ENCODE results near the gene VARS2. TPM values are rescaled to one million over a fixed set of nuclear protein-coding genes. Genes with fewer than 3 reads are reported as not detected.

VARS2 gene
- total and polyA plus RNA-seq, 2 donors from 2014 or later, result 30.4 to 34.5 TPM

DNA sequence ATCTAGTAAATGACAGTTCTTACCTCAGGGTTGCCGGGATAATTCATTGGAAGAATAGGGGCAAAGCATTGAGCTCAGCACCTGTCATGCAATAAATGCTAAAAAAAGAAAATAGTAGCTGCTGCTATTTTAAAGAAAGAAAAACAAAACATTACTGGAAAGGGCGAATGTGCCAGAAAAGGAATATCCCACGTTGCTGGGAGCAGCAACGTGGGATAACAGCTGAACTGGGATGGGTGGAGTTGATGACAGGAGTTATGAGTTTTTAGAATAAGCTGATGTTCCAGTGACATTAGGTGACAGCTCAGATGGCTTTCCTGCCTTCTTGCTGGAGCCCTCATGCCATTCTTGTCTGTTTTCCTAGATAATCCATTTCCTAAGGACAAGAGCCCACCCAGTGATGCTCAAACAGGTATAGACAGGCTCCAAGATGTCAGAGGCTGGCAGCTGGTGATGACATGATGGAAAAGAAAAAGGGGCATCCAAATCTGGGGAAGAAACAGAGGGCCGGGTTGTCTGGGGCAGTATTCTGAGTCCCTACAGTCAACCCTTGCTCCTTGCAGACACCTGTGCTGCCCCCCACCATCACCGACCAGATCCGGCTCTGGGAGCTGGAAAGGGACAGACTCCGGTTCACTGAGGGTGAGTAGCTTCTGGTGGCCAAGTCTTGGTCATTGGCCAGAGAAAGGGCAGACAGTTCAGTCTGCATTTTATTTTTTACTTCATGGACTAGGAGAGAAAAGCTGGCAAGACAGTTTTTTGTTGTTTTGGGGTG lies 1.1 kb upstream of the VARS2 start:
- Histone ChIP-seq H3K27me3 (ENCODE audit: control insufficient read depth, insufficient read depth, low read length) (no peaks in the 10 kb centered on the region), H3K27ac (ENCODE audit: low read depth in 2 of 2, low read length in 2 of 2) (peak overlapping the region; percentile 80 to 93), H3K4me3 (ENCODE audit: low read length in 3 of 3) (no peak overlapping the region), H3K4me1 (ENCODE audit: control insufficient read depth in 2 of 3, insufficient read depth in 2 of 3, low read depth in 1 of 3, low read length in 3 of 3) (peaks cover 0 to 35% (median 32%) of the 10 kb centered on the region in 3 donors), H3K36me3 (ENCODE audit: control insufficient read depth in 2 of 3, insufficient read depth in 3 of 3, low read length in 3 of 3) (peaks cover 2 to 30% (median 11%) of the 10 kb centered on the region in 3 donors), H3K9me3 (ENCODE audit: control insufficient read depth in 2 of 3, insufficient read depth in 1 of 3, low read length in 3 of 3) (no peaks in the 10 kb centered on the region), H3K9ac (ENCODE audit: low read length in 3 of 3) (peak overlapping the region in 1 of 3 donors; percentile 94)
- FAIRE-seq (no peak), DNase-seq (no peak)
- TF ChIP-seq CTCF (IDR thresholded peaks at IDR 0.05; ENCODE audit: borderline replicate concordance, extremely low read depth, insufficient read depth), result no peak
- intact Hi-C loops (cut with DNase I), result loop anchor here (10.0 kb wide), 1 partner anchor 162 kb away; no protein-coding TSS in a partner anchor

DNA sequence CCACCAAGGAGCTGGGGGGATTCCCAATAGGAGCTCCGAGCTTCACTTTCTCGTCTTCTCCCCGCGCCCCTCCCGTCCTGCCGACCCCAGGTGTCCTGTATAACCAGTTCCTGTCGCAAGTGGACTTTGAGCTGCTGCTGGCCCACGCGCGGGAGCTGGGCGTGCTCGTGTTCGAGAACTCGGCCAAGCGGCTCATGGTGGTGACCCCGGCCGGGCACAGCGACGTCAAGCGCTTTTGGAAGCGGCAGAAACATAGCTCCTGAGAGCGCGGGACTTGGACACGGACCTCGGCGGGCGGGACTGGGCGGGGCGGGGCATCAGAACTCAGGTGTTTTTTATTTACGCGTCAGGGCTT lies 340 bp upstream of the VARS2 start:
- DNase-seq, result no peak
- Histone ChIP-seq H3K9ac (ENCODE audit: low read length in 3 of 3) (peak overlapping the region in 1 of 3 donors; percentile 94), H3K4me1 (ENCODE audit: control insufficient read depth in 2 of 3, insufficient read depth in 2 of 3, low read depth in 1 of 3, low read length in 3 of 3) (peaks cover 0 to 34% (median 29%) of the 10 kb centered on the region in 3 donors), H3K27me3 (ENCODE audit: control insufficient read depth, insufficient read depth, low read length) (no peaks in the 10 kb centered on the region), H3K9me3 (ENCODE audit: control insufficient read depth in 2 of 3, insufficient read depth in 1 of 3, low read length in 3 of 3) (no peaks in the 10 kb centered on the region), H3K27ac (ENCODE audit: low read depth in 2 of 2, low read length in 2 of 2) (peak overlapping the region; percentile 80 to 93), H3K4me3 (ENCODE audit: low read length in 3 of 3) (peak overlapping the region in 2 of 3 donors; percentile 23 to 76), H3K36me3 (ENCODE audit: control insufficient read depth in 2 of 3, insufficient read depth in 3 of 3, low read length in 3 of 3) (peaks cover 2 to 30% (median 11%) of the 10 kb centered on the region in 3 donors)
- FAIRE-seq, result no peak
- TF ChIP-seq CTCF (IDR thresholded peaks at IDR 0.05; ENCODE audit: borderline replicate concordance, extremely low read depth, insufficient read depth), result no peak
- intact Hi-C loops (cut with DNase I), result loop anchor here (10.0 kb wide), 1 partner anchor 161 kb away; no protein-coding TSS in a partner anchor

- Histone ChIP-seq H3K27ac (ENCODE audit: low read depth in 2 of 2, low read length in 2 of 2) (peak overlapping the region; percentile 87 to 93), H3K27me3 (ENCODE audit: control insufficient read depth, insufficient read depth, low read length) (no peaks in the 10 kb centered on the region), H3K9ac (ENCODE audit: low read length in 3 of 3) (peak overlapping the region; percentile 42 to 94 (median 67)), H3K36me3 (ENCODE audit: control insufficient read depth in 2 of 3, insufficient read depth in 3 of 3, low read length in 3 of 3) (peaks cover 2 to 25% (median 11%) of the 10 kb centered on the region in 3 donors), H3K4me1 (ENCODE audit: control insufficient read depth in 2 of 3, insufficient read depth in 2 of 3, low read depth in 1 of 3, low read length in 3 of 3) (peaks cover 0 to 31% (median 22%) of the 10 kb centered on the region in 3 donors), H3K4me3 (ENCODE audit: low read length in 3 of 3) (peak overlapping the region; percentile 57 to 76 (median 67)), H3K9me3 (ENCODE audit: control insufficient read depth in 2 of 3, insufficient read depth in 1 of 3, low read length in 3 of 3) (no peaks in the 10 kb centered on the region)
- TF ChIP-seq CTCF (IDR thresholded peaks at IDR 0.05; ENCODE audit: borderline replicate concordance, extremely low read depth, insufficient read depth), result no peak
- FAIRE-seq (no peak), DNase-seq (peak in 1 of 5 donors; percentile 39)
- intact Hi-C loops (cut with DNase I), result loop anchor here (10.0 kb wide), 1 partner anchor 160 kb away; no protein-coding TSS in a partner anchor
These were observed 984 bp downstream of the VARS2 start for GRCh38 chr6:30914854-30915590.

All from kidney (tissue), 14 donors.